ENCODE results near the gene CGB8. TPM values are rescaled to one million over a fixed set of nuclear protein-coding genes. Genes with fewer than 3 reads are reported as not detected.
"Not testable (repeated sequence)": the region's sequence is repeated elsewhere in the genome, so short reads cannot be mapped to it uniquely, and the experiment has no call there.

The CGB8 gene
- total and polyA plus RNA-seq, 2 experiments from 2014 or later = 0.50 to 0.53 TPM

GRCh38 chr19:49019242-49019932 lies 29.5 kb downstream of the CGB8 start:
- H3K27me3 ChIP-seq = peaks cover 27% of the 10 kb centered on the region
- no peaks in the 10 kb centered on the region for H3K79me2 ChIP-seq
- no peak for TF ChIP-seq EZH2phosphoT487 (IDR thresholded peaks at IDR 0.05; ENCODE audit: low read depth, severe bottlenecking, unreplicated experiment)
- peak; percentile 2 for TF ChIP-seq CTCF (IDR thresholded peaks at IDR 0.05; ENCODE audit: poor library complexity)
- TF ChIP-seq EZH2 (IDR thresholded peaks at IDR 0.05; ENCODE audit: borderline replicate concordance) = no peak
- H4K20me1 ChIP-seq (ENCODE audit: insufficient read depth, poor library complexity, severe bottlenecking) = no peaks in the 10 kb centered on the region
- peak overlapping the region; percentile 51 for H3K4me2 ChIP-seq
- WGBS (ENCODE audit: low lambda C conversion rate, missing lambda C conversion rate) = 44% methylated on average over 41 of the region's 41 CpGs
- H3K4me1 ChIP-seq (ENCODE audit: insufficient read depth) = peaks cover 9% of the 10 kb centered on the region
- H3K27ac ChIP-seq = no peak overlapping the region
- H3K9me2 ChIP-seq (replicated peaks; ENCODE audit: insufficient read depth) = no peaks in the 10 kb centered on the region
- no peaks in the 10 kb centered on the region for H3K36me3 ChIP-seq (replicated peaks; ENCODE audit: insufficient read depth, low read depth)
- H3K4me3 ChIP-seq = no peak overlapping the region
- no peak overlapping the region for H2AFZ ChIP-seq
- no peaks in the 10 kb centered on the region for H3K9me3 ChIP-seq (ENCODE audit: low read depth)
- DNase-seq (ENCODE audit: low spot score) = peak; percentile 49

GRCh38 chr19:49018388-49019241 lies 30.3 kb downstream of the CGB8 start:
- not testable (repeated sequence) for H3K4me3 ChIP-seq; H3K9me3 ChIP-seq (ENCODE audit: low read depth); H3K36me3 ChIP-seq (replicated peaks; ENCODE audit: insufficient read depth, low read depth); H3K4me1 ChIP-seq (ENCODE audit: insufficient read depth); DNase-seq (ENCODE audit: low spot score); H3K9me2 ChIP-seq (replicated peaks; ENCODE audit: insufficient read depth); H3K27ac ChIP-seq; H3K79me2 ChIP-seq; H4K20me1 ChIP-seq (ENCODE audit: insufficient read depth, poor library complexity, severe bottlenecking)
- WGBS (ENCODE audit: low lambda C conversion rate, missing lambda C conversion rate) = 64% methylated on average over 42 of the region's 50 CpGs
- Histone ChIP-seq H2AFZ (peak overlapping the region; percentile 6), H3K4me2 (peak overlapping the region; percentile 91), H3K27me3 (peaks cover 27% of the 10 kb centered on the region)

GRCh38 chr19:49017666-49018351 lies 31.1 kb downstream of the CGB8 start:
- peak overlapping the region; percentile 6 for H2AFZ ChIP-seq
- H3K36me3 ChIP-seq (replicated peaks; ENCODE audit: insufficient read depth, low read depth) = no peaks in the 10 kb centered on the region
- H4K20me1 ChIP-seq (ENCODE audit: insufficient read depth, poor library complexity, severe bottlenecking) = no peaks in the 10 kb centered on the region
- peaks cover 9% of the 10 kb centered on the region for H3K4me1 ChIP-seq (ENCODE audit: insufficient read depth)
- peaks cover 27% of the 10 kb centered on the region for H3K27me3 ChIP-seq
- WGBS (ENCODE audit: low lambda C conversion rate, missing lambda C conversion rate) = 2% methylated on average over 59 of the region's 62 CpGs
- no peak for TF ChIP-seq EZH2 (IDR thresholded peaks at IDR 0.05; ENCODE audit: borderline replicate concordance)
- peak; percentile 52 for TF ChIP-seq CTCF (IDR thresholded peaks at IDR 0.05; ENCODE audit: poor library complexity)
- H3K9me2 ChIP-seq (replicated peaks; ENCODE audit: insufficient read depth) = no peaks in the 10 kb centered on the region
- DNase-seq (ENCODE audit: low spot score) = peak; percentile 71
- H3K4me3 ChIP-seq = peak overlapping the region; percentile 36
- peak overlapping the region; percentile 91 for H3K4me2 ChIP-seq
- H3K79me2 ChIP-seq = no peaks in the 10 kb centered on the region
- no peaks in the 10 kb centered on the region for H3K9me3 ChIP-seq (ENCODE audit: low read depth)
- no peak overlapping the region for H3K27ac ChIP-seq

All from hepatocyte (in vitro differentiated cells).